Measurements from ENCODE around the gene CNTNAP2.

- no peak for TF ChIP-seq GATA2 (IDR thresholded peaks at IDR 0.05; ENCODE audit: low read depth, low read length)
- TF ChIP-seq GATA3 (IDR thresholded peaks at IDR 0.05; ENCODE audit: low read depth, low read length) = no peak
Measured at GRCh38 chr7:148382596-148382995, 2266.0 kb downstream of the CNTNAP2 start.
